AG04450 (cell line): Measurements from ENCODE around the gene CDCP1. TPM values are rescaled to one million over a fixed set of nuclear protein-coding genes. Genes with fewer than 3 reads are reported as not detected.

ENCODE experiments used
- CTCF ChIA-PET: fragments of 300-600, 350-600 bp; formaldehyde crosslinking; extraction: SDS; loops from one replicate; lab custom pipeline; 2022; ENCODE audit warnings: antibody characterized with exemption, inconsistent platforms; lab: Charles Lee
- POLR2A ChIA-PET: fragments of 350-600 bp; formaldehyde crosslinking; extraction: SDS; loops from one replicate; lab custom pipeline; 2021; ENCODE audit warnings: antibody characterized with exemption, inconsistent platforms; lab: Yijun Ruan, JAX
- DNase-seq: peaks from one replicate; pipeline ENCODE4 v3.0.0-alpha.2; 2011; ENCODE audit warnings: low read depth, low spot score
- H3K27ac ChIP-seq: one replicate; pipeline ENCODE4 v1.5.1; 2012; ENCODE audit warnings: low read depth, low read length, control low read depth
- H3K27me3 ChIP-seq: one replicate; pipeline ENCODE4 v1.6.0; 2012; ENCODE audit warnings: low read length; ENCODE audit not compliant: control insufficient read depth, insufficient read depth
- H3K4me3 ChIP-seq: 2 replicates; pipeline ENCODE4 v1.5.1; 2011; ENCODE audit warnings: mild to moderate bottlenecking, low read depth, low read length, control low read depth
- H3K9me3 ChIP-seq: 2 replicates; pipeline ENCODE4 v1.5.1; 2012; ENCODE audit warnings: low read length; ENCODE audit not compliant: control insufficient read depth, insufficient read depth
- polyA plus RNA-seq: library from polyadenylated mRNA; depleted of rRNA; stranded (reverse); fragments of >200 nt; gene quantifications from 2 replicates; pipeline ENCODE4 v1.2.3, GENCODE V29; 2011
- TF ChIP-seq, protein P1 (sequence below): IDR thresholded peaks from 2 replicates; pipeline ENCODE4 v1.5.1; 2011; ENCODE audit warnings: low read depth, low read length, control low read depth, inconsistent platforms

Gene CDCP1
- polyA plus RNA-seq, 1 experiment: 13.6 TPM

GRCh38 chr3:45167011-45167911 lies 21.1 kb upstream of the CDCP1 start:
- ChIA-PET POLR2A (interaction anchor here (0.6 to 1.6 kb wide), 5 partner anchors 11 to 44 kb away, joined by 3 to 5 read pairs (median 4); no protein-coding TSS in a partner anchor), CTCF (interaction anchor here (1.1 to 1.4 kb wide), 2 partner anchors 43 to 340 kb away, joined by 3 to 5 read pairs; no protein-coding TSS in a partner anchor)
- H3K27me3 ChIP-seq: no peaks in the 10 kb centered on the region
- peak overlapping the region; percentile 29; the same call in 1 of the 2 replicates for H3K4me3 ChIP-seq
- DNase-seq: peak; percentile 72
- H3K9me3 ChIP-seq: no peaks in the 10 kb centered on the region; the same call in 1 of the 2 replicates
- TF ChIP-seq, protein P1, sequence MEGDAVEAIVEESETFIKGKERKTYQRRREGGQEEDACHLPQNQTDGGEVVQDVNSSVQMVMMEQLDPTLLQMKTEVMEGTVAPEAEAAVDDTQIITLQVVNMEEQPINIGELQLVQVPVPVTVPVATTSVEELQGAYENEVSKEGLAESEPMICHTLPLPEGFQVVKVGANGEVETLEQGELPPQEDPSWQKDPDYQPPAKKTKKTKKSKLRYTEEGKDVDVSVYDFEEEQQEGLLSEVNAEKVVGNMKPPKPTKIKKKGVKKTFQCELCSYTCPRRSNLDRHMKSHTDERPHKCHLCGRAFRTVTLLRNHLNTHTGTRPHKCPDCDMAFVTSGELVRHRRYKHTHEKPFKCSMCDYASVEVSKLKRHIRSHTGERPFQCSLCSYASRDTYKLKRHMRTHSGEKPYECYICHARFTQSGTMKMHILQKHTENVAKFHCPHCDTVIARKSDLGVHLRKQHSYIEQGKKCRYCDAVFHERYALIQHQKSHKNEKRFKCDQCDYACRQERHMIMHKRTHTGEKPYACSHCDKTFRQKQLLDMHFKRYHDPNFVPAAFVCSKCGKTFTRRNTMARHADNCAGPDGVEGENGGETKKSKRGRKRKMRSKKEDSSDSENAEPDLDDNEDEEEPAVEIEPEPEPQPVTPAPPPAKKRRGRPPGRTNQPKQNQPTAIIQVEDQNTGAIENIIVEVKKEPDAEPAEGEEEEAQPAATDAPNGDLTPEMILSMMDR: no peak
- H3K27ac ChIP-seq: peak overlapping the region; percentile 88

DNA sequence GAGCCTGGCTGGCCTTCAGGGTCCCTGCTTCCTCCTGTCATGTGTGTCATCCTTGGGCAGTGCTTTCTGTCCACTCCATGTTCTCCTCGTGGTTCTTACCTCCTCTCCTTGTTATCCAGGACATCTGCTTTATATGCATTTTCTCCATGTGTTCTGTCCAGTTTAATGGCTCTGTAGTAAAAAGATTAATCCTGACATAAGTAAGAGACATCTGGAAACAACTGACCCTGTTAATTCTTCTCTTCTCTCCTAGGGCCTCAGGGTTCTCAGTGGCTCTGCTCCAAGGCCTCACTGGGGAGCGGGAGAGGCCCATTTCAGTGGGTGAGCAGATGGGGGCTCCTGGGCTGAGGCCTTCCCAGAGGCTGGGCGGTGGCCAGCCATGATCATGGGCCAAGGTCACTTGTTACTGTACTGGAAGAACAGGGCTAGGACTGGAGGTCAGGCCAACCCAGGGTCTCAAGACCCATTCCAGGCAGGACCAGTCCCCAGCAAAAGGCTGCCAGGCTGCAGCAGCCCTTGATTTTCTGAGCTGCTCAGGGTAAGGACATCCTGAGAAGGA lies 20.2 kb upstream of the CDCP1 start:
- ChIA-PET CTCF (no interaction called here), POLR2A (no interaction called here)

DNA sequence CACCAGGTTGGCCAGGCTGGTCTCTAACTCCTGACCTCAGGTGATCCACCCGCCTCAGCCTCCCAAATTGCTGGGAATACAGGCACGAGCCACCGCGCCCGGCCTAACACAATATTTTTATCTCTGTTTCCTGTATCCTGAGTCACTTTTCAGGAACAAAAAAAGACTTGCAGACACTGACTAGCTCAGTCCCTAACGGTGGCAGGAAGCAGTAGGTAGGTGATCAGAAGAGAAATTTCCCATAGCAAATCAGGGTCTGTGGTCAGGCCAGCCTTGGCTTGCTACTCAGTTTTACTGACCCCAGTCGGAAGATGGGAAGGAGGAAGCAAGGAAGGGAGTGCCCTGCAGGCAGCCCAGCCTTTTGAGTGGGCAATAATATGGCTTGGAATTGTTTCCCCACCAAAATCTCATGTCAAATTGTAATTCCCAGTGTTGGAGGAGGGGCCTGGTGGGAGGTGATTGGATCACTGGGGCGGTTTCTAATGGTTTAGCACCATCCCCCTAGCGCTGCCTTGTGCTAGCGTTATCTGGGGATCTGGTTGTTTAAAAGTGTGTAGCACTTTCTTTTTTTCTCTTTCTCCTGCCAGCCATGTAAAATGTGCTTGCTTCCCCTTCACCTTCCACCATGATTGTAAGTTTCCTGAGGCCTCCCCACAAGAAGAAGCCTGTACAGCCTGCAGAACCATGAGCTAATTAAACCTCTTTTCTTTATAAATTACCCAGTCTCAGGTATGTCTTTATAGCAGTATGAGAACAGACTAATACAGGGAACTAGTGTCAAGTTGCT lies 19.5 kb upstream of the CDCP1 start:
- TF ChIP-seq, protein P1: no peak
- Histone ChIP-seq H3K27me3 (no peaks in the 10 kb centered on the region), H3K4me3 (no peak overlapping the region), H3K9me3 (no peaks in the 10 kb centered on the region; the same call in 1 of the 2 replicates), H3K27ac (peak overlapping the region; percentile 1)
- no peak for DNase-seq
- ChIA-PET POLR2A (no interaction called here), CTCF (no interaction called here)

More for the DNA sequence above, 20.2 kb upstream of the CDCP1 start:
- H3K27ac ChIP-seq: peak overlapping the region; percentile 88
- TF ChIP-seq, protein P1: no peak
- DNase-seq: no peak
- no peak overlapping the region for H3K4me3 ChIP-seq
- H3K9me3 ChIP-seq: no peaks in the 10 kb centered on the region; the same call in 1 of the 2 replicates
- H3K27me3 ChIP-seq: no peaks in the 10 kb centered on the region

DNA sequence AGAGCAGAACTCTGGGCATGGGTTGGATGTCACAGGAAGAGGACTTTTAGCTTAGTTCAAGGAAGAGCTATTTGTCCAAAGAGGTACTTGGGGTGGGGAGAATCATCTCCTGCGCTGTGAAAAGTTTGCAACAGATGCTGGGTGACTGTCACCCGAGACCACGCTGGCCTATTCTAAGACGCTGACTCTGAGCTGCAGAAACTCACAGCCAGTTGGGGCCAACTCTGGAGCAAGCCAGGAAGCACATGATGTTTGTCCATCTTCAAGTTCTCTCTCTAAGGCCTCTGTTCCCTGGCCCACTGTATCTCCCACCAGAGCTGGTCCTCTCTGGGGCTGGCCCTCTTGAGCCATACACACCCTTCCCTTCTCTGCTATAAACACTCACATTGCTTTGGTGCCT lies 17.9 kb upstream of the CDCP1 start:
- TF ChIP-seq, protein P1: no peak
- no peak for DNase-seq
- no peaks in the 10 kb centered on the region; the same call in 1 of the 2 replicates for H3K9me3 ChIP-seq
- H3K27me3 ChIP-seq: no peaks in the 10 kb centered on the region
- no peak overlapping the region for H3K27ac ChIP-seq
- POLR2A ChIA-PET: no interaction called here
- no peak overlapping the region for H3K4me3 ChIP-seq
- CTCF ChIA-PET: interaction anchor here (0.7 kb wide), 1 partner anchor 344 kb away, joined by 3 read pairs; no protein-coding TSS in a partner anchor
